H1 (cell line): Measurements from ENCODE around the gene CNDP2. TPM values are rescaled to one million over a fixed set of nuclear protein-coding genes. Genes with fewer than 3 reads are reported as not detected.

Experiments
- EP300 ChIP-seq, 2 experiments: IDR thresholded peaks; 1 replicate in 1 of 2; 2 replicates in 1 of 2; pipeline ENCODE4 v1.6.1; 2011 to 2012; ENCODE audit warnings: low read depth in 2 of 2, low read length in 2 of 2, mild to moderate bottlenecking in 2 of 2, borderline replicate concordance in 1 of 2, inconsistent platforms in 1 of 2, moderate library complexity in 1 of 2
- HDAC6 ChIP-seq: IDR thresholded peaks from one replicate; pipeline ENCODE4 v1.7.1; 2012; ENCODE audit warnings: low read depth, mild to moderate bottlenecking, inconsistent platforms, low read length, moderate library complexity
- polyA plus RNA-seq, 7 experiments: library from polyadenylated mRNA; depleted of rRNA in 3 of 7; stranded (reverse) in 5 of 7; unstranded in 2 of 7; fragments of >200 nt in 5 of 7; fragments of 200-250 nt in 2 of 7; gene quantifications; 1 replicate in 5 of 7; 2 replicates in 1 of 7; 4 replicates in 1 of 7; pipeline versions ENCODE4 v1.2.1 to v1.2.3, GENCODE V29; 2011 to 2013; ENCODE audit warnings: missing spikeins in 2 of 7, mixed read lengths in 2 of 7
- total RNA-seq: library from RNA; stranded (reverse); fragmentation: NEBNext Ultra II Directional; extraction: Animal tissue kit (Norgen Biotek cat#: 25700); gene quantifications from 2 replicates; pipeline ENCODE4 v1.2.1, GENCODE V29; 2021

CNDP2 gene
- total and polyA plus RNA-seq, 2 of the 8 experiments (the other 6 are each of a cell fraction or from before 2014, with no cell fraction given): 71.8 to 243 TPM

DNA sequence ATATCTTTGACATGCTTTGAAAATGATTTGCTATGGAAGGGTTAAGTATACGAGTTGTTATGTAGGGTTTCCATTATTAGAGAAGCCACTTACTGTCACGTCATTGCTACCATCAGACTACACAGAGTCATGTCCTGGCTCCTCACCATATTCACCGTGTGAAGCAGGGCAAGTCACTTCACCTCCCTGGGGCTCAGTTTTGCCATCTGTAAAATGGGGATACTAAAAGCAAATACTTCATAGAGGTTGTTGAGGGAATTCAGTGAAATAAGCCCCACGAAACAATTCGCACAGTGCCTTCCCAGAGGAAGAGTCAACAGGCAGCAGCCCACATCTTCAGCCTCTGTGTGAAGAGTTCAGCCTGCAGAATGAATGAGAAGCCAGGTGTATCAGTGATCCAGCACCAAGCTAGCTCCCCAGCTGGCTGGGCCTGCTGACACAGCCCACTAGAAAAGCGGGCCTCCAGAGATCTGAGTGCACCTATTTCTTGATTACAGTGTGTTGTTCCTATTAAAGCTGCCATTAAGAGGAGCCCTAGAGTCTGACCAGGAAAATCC, 42.4 kb upstream of the CNDP2 start (continued):
- TF ChIP-seq HDAC6 (no peak), EP300 (IDR thresholded peaks at IDR 0.05; ENCODE audit: borderline replicate concordance in 1 of 2, low read depth in 2 of 2, low read length in 2 of 2) (no peak)
